Measurements from ENCODE around the gene PDYN.

DNA sequence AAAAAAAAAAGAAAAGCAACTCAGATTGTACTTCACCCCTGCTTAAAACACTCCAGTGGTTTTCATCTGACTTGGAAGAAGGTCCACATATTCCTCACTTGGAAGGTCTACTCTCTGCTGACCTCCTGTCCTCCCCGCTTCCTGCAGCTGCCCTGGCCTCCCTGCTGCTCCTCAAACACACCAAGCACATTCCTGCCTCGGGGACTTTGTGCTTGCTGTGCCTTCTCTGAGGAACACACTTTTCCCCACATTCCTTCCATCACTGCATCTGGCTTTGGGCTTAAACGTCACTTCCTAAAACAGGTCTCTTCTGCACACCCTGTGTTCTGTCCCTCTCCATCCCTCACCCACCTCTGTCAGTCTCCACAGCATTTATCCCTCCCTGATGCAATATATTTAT is 4.9 kb upstream of the PDYN start:
- TF ChIP-seq, protein P1, sequence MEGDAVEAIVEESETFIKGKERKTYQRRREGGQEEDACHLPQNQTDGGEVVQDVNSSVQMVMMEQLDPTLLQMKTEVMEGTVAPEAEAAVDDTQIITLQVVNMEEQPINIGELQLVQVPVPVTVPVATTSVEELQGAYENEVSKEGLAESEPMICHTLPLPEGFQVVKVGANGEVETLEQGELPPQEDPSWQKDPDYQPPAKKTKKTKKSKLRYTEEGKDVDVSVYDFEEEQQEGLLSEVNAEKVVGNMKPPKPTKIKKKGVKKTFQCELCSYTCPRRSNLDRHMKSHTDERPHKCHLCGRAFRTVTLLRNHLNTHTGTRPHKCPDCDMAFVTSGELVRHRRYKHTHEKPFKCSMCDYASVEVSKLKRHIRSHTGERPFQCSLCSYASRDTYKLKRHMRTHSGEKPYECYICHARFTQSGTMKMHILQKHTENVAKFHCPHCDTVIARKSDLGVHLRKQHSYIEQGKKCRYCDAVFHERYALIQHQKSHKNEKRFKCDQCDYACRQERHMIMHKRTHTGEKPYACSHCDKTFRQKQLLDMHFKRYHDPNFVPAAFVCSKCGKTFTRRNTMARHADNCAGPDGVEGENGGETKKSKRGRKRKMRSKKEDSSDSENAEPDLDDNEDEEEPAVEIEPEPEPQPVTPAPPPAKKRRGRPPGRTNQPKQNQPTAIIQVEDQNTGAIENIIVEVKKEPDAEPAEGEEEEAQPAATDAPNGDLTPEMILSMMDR (optimal IDR thresholded peaks at IDR 0.05 in 1 of 3, IDR thresholded peaks at IDR 0.05 in 1 of 3, conservative IDR thresholded peaks at IDR 0.05 in 1 of 3; ENCODE audit: extremely low read depth in 1 of 3, insufficient read depth in 2 of 3, low read length in 3 of 3), result no peak
- TF ChIP-seq EZH2 (IDR thresholded peaks at IDR 0.05; ENCODE audit: low read length), result no peak

Measured in keratinocyte (primary cell).